Spinal cord (tissue), 10 donors: Measurements from ENCODE around the gene AGBL5. TPM values are rescaled to one million over a fixed set of nuclear protein-coding genes. Genes with fewer than 3 reads are reported as not detected.

Experiments used
- DNase-seq, 6 donors: peaks; one replicate each; pipeline versions ENCODE4 v3.0.0 to v3.0.0-alpha.2; 2013 to 2015; ENCODE audit warnings: low spot score in 6 of 6, low read depth in 4 of 6
- H3K27ac ChIP-seq: one replicate; pipeline ENCODE4 v1.5.1; 2013; ENCODE audit warnings: low read depth, low read length, control low read depth
- H3K27me3 ChIP-seq: one replicate; pipeline ENCODE4 v1.6.1; 2013; ENCODE audit warnings: low read length; ENCODE audit not compliant: control insufficient read depth, insufficient read depth
- H3K36me3 ChIP-seq: one replicate; pipeline ENCODE4 v1.6.1; 2013; ENCODE audit warnings: low read length; ENCODE audit not compliant: control insufficient read depth, insufficient read depth
- H3K4me1 ChIP-seq: one replicate; pipeline ENCODE4 v1.6.1; 2013; ENCODE audit warnings: low read length; ENCODE audit not compliant: control insufficient read depth, insufficient read depth
- H3K4me3 ChIP-seq: one replicate; pipeline ENCODE4 v1.5.1; 2013; ENCODE audit warnings: low read depth, low read length, control low read depth
- H3K9me3 ChIP-seq: one replicate; pipeline ENCODE4 v1.6.1; 2013; ENCODE audit warnings: low read length; ENCODE audit not compliant: control insufficient read depth, insufficient read depth
- WGBS: methylation state at CpG from one replicate; pipeline ENCODE4 v1.1.5; 2013; ENCODE audit warnings: missing lambda C conversion rate; ENCODE audit not compliant: insufficient coverage; 5-methylcytosine and 5-hydroxymethylcytosine counted together
- polyA plus RNA-seq, 2 donors: library from polyadenylated mRNA; unstranded; fragments of 120-200 nt; gene quantifications; one replicate each; pipeline ENCODE4 v1.2.1, GENCODE V29; 2013; ENCODE audit not compliant: insufficient read length in 2 of 2
- total RNA-seq, 2 donors: library from RNA; depleted of rRNA in 1 of 2; stranded (reverse); fragments of 120-200 nt in 1 of 2; fragments of >200 nt in 1 of 2; gene quantifications; one replicate each; pipeline versions ENCODE4 v1.2.3 to v1.2.4, GENCODE V29; 2013 to 2014
- donor health status: healthy.

AGBL5 gene
- total and polyA plus RNA-seq, 4 donors: 14.3 to 51.7 (median 40.6) TPM

DNA sequence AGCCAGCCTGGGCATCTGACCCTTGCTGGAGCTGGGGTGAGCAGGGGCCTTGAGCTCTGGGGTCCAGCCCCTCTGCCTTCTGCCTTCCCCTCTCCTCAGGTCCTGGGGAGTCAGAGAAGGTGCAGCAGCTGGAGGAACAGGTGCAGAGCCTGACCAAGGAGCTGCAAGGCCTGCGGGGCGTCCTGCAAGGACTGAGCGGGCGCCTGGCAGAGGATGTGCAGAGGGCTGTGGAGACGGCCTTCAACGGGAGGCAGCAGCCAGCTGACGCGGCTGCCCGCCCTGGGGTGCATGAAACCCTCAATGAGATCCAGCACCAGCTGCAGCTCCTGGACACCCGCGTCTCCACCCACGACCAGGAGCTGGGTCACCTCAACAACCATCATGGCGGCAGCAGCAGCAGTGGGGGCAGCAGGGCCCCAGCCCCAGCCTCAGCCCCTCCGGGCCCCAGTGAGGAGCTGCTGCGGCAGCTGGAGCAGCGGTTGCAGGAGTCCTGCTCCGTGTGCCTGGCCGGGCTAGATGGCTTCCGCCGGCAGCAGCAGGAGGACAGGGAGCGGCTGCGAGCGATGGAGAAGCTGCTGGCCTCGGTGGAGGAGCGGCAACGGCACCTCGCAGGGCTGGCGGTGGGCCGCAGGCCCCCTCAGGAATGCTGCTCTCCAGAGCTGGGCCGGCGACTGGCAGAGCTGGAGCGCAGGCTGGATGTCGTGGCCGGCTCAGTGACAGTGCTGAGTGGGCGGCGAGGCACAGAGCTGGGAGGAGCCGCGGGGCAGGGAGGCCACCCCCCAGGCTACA lies 30.7 kb downstream of the AGBL5 start:
- Histone ChIP-seq H3K4me1 (peaks cover 59% of the 10 kb centered on the region), H3K9me3 (no peaks in the 10 kb centered on the region), H3K4me3 (no peak overlapping the region), H3K27ac (no peak overlapping the region), H3K27me3 (peaks cover 2% of the 10 kb centered on the region), H3K36me3 (peaks cover 19% of the 10 kb centered on the region)
- 92% methylated on average over 38 of the region's 38 CpGs for WGBS
- DNase-seq: no peak

DNA sequence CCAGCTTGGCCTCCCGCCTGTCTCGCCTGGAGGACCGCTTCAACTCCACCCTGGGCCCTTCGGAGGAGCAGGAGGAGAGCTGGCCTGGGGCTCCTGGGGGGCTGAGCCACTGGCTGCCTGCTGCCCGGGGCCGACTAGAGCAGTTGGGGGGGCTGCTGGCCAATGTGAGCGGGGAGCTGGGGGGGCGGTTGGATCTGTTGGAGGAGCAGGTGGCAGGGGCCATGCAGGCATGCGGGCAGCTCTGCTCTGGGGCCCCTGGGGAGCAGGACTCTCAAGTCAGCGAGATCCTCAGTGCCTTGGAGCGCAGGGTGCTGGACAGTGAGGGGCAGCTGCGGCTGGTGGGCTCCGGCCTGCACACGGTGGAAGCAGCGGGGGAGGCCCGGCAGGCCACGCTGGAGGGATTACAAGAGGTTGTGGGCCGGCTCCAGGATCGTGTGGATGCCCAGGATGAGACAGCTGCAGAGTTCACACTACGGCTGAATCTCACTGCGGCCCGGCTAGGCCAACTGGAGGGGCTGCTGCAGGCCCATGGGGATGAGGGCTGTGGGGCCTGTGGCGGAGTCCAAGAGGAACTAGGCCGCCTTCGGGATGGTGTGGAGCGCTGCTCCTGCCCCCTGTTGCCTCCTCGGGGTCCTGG lies 31.4 kb downstream of the AGBL5 start:
- WGBS: 94% methylated on average over 21 of the region's 27 CpGs
- Histone ChIP-seq H3K27ac (no peak overlapping the region), H3K27me3 (peaks cover 2% of the 10 kb centered on the region), H3K36me3 (peaks cover 19% of the 10 kb centered on the region), H3K4me1 (peaks cover 61% of the 10 kb centered on the region), H3K4me3 (no peak overlapping the region), H3K9me3 (no peaks in the 10 kb centered on the region)
- no peak for DNase-seq

DNA sequence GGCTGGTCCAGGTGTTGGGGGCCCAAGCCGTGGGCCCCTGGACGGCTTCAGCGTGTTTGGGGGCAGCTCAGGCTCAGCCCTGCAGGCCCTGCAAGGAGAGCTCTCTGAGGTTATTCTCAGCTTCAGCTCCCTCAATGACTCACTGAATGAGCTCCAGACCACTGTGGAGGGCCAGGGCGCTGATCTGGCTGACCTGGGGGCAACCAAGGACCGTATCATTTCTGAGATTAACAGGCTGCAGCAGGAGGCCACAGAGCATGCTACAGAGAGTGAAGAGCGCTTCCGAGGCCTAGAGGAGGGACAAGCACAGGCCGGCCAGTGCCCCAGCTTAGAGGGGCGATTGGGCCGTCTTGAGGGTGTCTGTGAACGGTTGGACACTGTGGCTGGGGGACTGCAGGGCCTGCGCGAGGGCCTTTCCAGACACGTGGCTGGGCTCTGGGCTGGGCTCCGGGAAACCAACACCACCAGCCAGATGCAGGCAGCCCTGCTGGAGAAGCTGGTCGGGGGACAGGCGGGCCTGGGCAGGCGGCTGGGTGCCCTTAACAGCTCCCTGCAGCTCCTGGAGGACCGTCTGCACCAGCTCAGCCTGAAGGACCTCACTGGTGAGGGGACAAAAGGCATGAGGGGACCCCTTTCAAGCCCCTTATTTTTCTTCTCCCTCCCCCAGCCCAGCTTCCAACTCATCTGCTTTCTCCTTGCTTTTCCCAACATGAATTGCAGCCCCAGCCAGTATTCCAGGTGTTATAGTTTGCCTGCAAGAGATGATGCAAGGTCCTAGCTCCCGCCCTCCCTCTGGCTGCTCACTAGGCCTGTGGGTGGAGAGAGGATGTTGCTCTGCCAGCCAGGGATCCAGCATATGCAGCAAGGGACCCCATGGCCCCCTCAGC lies 32.2 kb downstream of the AGBL5 start:
- no peak for DNase-seq
- H3K36me3 ChIP-seq: peaks cover 19% of the 10 kb centered on the region
- no peak overlapping the region for H3K27ac ChIP-seq
- H3K27me3 ChIP-seq: no peaks in the 10 kb centered on the region
- WGBS: 85% methylated on average over 19 of the region's 20 CpGs
- peaks cover 55% of the 10 kb centered on the region for H3K4me1 ChIP-seq
- no peak overlapping the region for H3K4me3 ChIP-seq
- no peaks in the 10 kb centered on the region for H3K9me3 ChIP-seq

DNA sequence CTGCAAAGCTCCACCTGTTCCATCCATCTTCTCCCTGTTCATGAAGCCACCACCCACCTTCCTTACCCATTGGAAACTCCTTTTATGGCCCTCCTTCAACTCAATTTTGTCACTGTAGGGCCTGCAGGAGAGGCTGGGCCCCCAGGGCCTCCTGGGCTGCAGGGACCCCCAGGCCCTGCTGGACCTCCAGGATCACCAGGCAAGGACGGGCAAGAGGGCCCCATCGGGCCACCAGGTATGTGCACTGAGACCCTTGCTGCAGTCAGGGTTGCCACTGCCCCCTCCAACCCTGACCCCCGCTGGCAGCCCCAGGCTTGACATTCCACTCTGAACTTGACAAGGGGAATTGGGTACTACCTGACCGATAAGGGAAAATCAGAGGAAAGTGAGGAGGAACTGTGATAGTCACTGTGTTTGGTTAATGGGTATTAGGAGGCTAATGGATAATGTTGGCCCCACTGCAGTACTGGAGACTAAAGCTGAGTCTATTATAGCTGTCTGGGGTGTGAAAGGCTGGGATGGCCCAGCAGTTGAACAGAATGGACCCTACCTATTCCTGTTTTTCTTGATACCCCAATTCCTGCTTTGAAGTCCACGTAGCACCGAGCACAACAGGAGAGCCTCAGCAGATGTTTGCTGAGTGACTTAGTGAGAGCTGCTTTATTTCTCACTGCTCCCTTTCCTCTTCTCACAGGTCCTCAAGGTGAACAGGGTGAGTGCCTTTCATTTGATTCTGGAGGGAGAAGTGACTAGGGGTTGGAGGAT lies 33.0 kb downstream of the AGBL5 start:
- no peak overlapping the region for H3K4me3 ChIP-seq
- no peaks in the 10 kb centered on the region for H3K9me3 ChIP-seq
- no peak for DNase-seq
- peaks cover 19% of the 10 kb centered on the region for H3K36me3 ChIP-seq
- no peak overlapping the region for H3K27ac ChIP-seq
- peaks cover 53% of the 10 kb centered on the region for H3K4me1 ChIP-seq
- WGBS: 89% methylated on average over 2 of the region's 6 CpGs
- no peaks in the 10 kb centered on the region for H3K27me3 ChIP-seq

- Histone ChIP-seq H3K27ac (peak overlapping the region; percentile 16), H3K27me3 (no peaks in the 10 kb centered on the region), H3K36me3 (peaks cover 19% of the 10 kb centered on the region), H3K9me3 (no peaks in the 10 kb centered on the region), H3K4me1 (peaks cover 48% of the 10 kb centered on the region), H3K4me3 (peak overlapping the region; percentile 61)
- WGBS: 38% methylated on average over 6 of the region's 10 CpGs
- no peak for DNase-seq
These were observed 33.7 kb downstream of the AGBL5 start for GRCh38 chr2:27085062-27085672.

DNA sequence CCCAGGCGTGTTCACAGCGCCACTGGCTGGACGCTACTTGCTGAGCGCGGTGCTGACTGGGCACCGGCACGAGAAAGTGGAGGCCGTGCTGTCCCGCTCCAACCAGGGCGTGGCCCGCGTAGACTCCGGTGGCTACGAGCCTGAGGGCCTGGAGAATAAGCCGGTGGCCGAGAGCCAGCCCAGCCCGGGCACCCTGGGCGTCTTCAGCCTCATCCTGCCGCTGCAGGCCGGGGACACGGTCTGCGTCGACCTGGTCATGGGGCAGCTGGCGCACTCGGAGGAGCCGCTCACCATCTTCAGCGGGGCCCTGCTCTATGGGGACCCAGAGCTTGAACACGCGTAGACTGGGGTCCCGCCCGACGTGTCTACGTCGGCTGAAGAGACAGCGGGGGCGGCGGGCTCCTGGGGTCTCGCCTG lies 34.2 kb downstream of the AGBL5 start:
- Histone ChIP-seq H3K4me1 (peaks cover 43% of the 10 kb centered on the region), H3K9me3 (no peaks in the 10 kb centered on the region), H3K36me3 (peaks cover 19% of the 10 kb centered on the region), H3K4me3 (peak overlapping the region; percentile 61), H3K27me3 (no peaks in the 10 kb centered on the region), H3K27ac (peak overlapping the region; percentile 86)
- 1% methylated on average over 38 of the region's 38 CpGs for WGBS
- peak in 2 of 6 donors; percentile 63 to 71 for DNase-seq

GRCh38 chr2:27086090-27086723 lies 34.7 kb downstream of the AGBL5 start:
- peak; percentile 77 to 98 (median 93) for DNase-seq
- Histone ChIP-seq H3K36me3 (peaks cover 19% of the 10 kb centered on the region), H3K27ac (peak overlapping the region; percentile 86), H3K27me3 (no peaks in the 10 kb centered on the region), H3K4me1 (peaks cover 37% of the 10 kb centered on the region), H3K4me3 (peak overlapping the region; percentile 61), H3K9me3 (no peaks in the 10 kb centered on the region)
- under 1% methylated on average over 81 of the region's 81 CpGs for whole genome bisulfite sequencing

GRCh38 chr2:27086724-27087593 lies 35.5 kb downstream of the AGBL5 start, which contains the start of gene KHK:
Gene KHK (plus strand): TSS chr2:27086772. CDS start chr2:27087260, 488 bp downstream.
- Histone ChIP-seq H3K27ac (peak within 1 kb of the TSS; percentile 86), H3K27me3 (no peaks in the 10 kb centered on the region), H3K36me3 (peaks cover 19% of the 10 kb centered on the region), H3K4me1 (peaks cover 32% of the 10 kb centered on the region), H3K9me3 (no peaks in the 10 kb centered on the region), H3K4me3 (peak within 1 kb of the TSS; percentile 61)
- WGBS: 3% methylated on average over 53 of the region's 54 CpGs
- no peak for DNase-seq
